Activated CD8-positive, alpha-beta memory T cell treated with anti-CD3 and anti-CD28 coated beads, Interleukin-2, amount 50 U/mL, for 1 hour (primary cell): ENCODE measurements around the gene WASF3.

Experiments used
- DNase-seq: peaks from one replicate; pipeline ENCODE4 v3.0.0-alpha.2; 2020; ENCODE audit errors: extremely low read depth

Gene WASF3

GRCh38 chr13:26557393-26558073 lies at the start of gene WASF3:
WASF3 (plus strand) TSS chr13:26557683; CDS start chr13:26642271, 84,588 bp downstream.
- no peak for DNase-seq

- DNase-seq, result no peak
Measured at GRCh38 chr13:26508885-26509284, 48.6 kb upstream of the WASF3 start.

GRCh38 chr13:26509491-26509890 lies 48.0 kb upstream of the WASF3 start:
- DNase-seq, result no peak

GRCh38 chr13:26513931-26514330 lies 43.6 kb upstream of the WASF3 start:
- DNase-seq, result no peak

GRCh38 chr13:26515721-26516120 lies 41.8 kb upstream of the WASF3 start:
- DNase-seq, result no peak

GRCh38 chr13:26517936-26518335 lies 39.5 kb upstream of the WASF3 start:
- no peak for DNase-seq

- DNase-seq, result no peak
Measured at GRCh38 chr13:26518451-26518959, 39.0 kb upstream of the WASF3 start.

- DNase-seq, result no peak
Measured at GRCh38 chr13:26522571-26522970, 34.9 kb upstream of the WASF3 start.

- no peak for DNase-seq
Measured at GRCh38 chr13:26523007-26523406, 34.5 kb upstream of the WASF3 start.

- no peak for DNase-seq
Measured at GRCh38 chr13:26525528-26525927, 32.0 kb upstream of the WASF3 start.

GRCh38 chr13:26526702-26527216 lies 30.7 kb upstream of the WASF3 start:
- no peak for DNase-seq

GRCh38 chr13:26528527-26528926 lies 29.0 kb upstream of the WASF3 start:
- no peak for DNase-seq

GRCh38 chr13:26529441-26529840 lies 28.0 kb upstream of the WASF3 start:
- no peak for DNase-seq

- no peak for DNase-seq
Measured at GRCh38 chr13:26531742-26532141, 25.7 kb upstream of the WASF3 start.

- no peak for DNase-seq
Measured at GRCh38 chr13:26534036-26534726, 23.3 kb upstream of the WASF3 start.

- no peak for DNase-seq
Measured at GRCh38 chr13:26538363-26539317, 18.8 kb upstream of the WASF3 start.

- no peak for DNase-seq
Measured at GRCh38 chr13:26539738-26540292, 17.7 kb upstream of the WASF3 start.

- no peak for DNase-seq
Measured at GRCh38 chr13:26540334-26540733, 17.1 kb upstream of the WASF3 start.

- no peak for DNase-seq
Measured at GRCh38 chr13:26541041-26541440, 16.4 kb upstream of the WASF3 start.

- no peak for DNase-seq
Measured at GRCh38 chr13:26541678-26542568, 15.6 kb upstream of the WASF3 start.

GRCh38 chr13:26544707-26545106 lies 12.8 kb upstream of the WASF3 start:
- DNase-seq, result no peak
